SK-N-SH (cell line): ENCODE results near the gene DPP10. TPM values are rescaled to one million over a fixed set of nuclear protein-coding genes. Genes with fewer than 3 reads are reported as not detected.

Experiments
- CTCF ChIA-PET: fragments of 300-600, 350-600 bp; formaldehyde crosslinking; extraction: SDS; loops from one replicate; lab custom pipeline; 2021; lab: Yijun Ruan, JAX
- POLR2A ChIA-PET: fragments of 350-600 bp; sonication (Branson Sonifier 250); formaldehyde crosslinking; extraction: SDS; loops from one replicate; lab custom pipeline; 2020; ENCODE audit warnings: antibody characterized with exemption, inconsistent platforms; lab: Yijun Ruan, JAX
- DNase-seq: peaks from one replicate; pipeline ENCODE4 v3.0.0; 2012
- H2AFZ ChIP-seq: fragments of 200-600 bp; sonication (generic); 2 replicates; pipeline ENCODE4 v1.8.1; 2016; ENCODE audit warnings: antibody characterized with exemption, mild to moderate bottlenecking, low read depth
- H3F3A ChIP-seq: fragments of 200-600 bp; sonication (generic); replicated peaks from 2 replicates; pipeline ENCODE3; 2016; ENCODE audit warnings: antibody characterized with exemption, mild to moderate bottlenecking; ENCODE audit not compliant: insufficient read depth
- H3K27ac ChIP-seq, 2 experiments: fragments of 200-500 bp in 1 of 2; fragments of 200-600 bp in 1 of 2; sonication (Bioruptor generic) in 1 of 2; sonication (generic), shearing (Covaris generic) in 1 of 2; 2 replicates each; pipeline versions ENCODE4 v1.5.1 to v1.6.1; 2014 to 2016; ENCODE audit warnings: low read depth in 2 of 2, inconsistent platforms in 1 of 2, low read length in 1 of 2, mild to moderate bottlenecking in 1 of 2, mixed read lengths in 1 of 2
- H3K27me3 ChIP-seq: fragments of 200-600 bp; sonication (generic), shearing (Covaris generic); 2 replicates; pipeline ENCODE4 v1.6.1; 2016; ENCODE audit warnings: mixed run types; ENCODE audit not compliant: insufficient read depth
- H3K36me3 ChIP-seq, 2 experiments: fragments of 200-500 bp in 1 of 2; fragments of 200-600 bp in 1 of 2; sonication (Bioruptor generic) in 1 of 2; sonication (generic) in 1 of 2; replicated peaks in 1 of 2; 2 replicates each; pipeline versions ENCODE3 to v1.5.1; 2014 to 2016; ENCODE audit warnings: low read length in 1 of 2, mild to moderate bottlenecking in 1 of 2; ENCODE audit not compliant: insufficient read depth in 2 of 2, control insufficient read depth in 1 of 2
- H3K4me1 ChIP-seq, 2 experiments: fragments of 200-500 bp in 1 of 2; fragments of 200-600 bp in 1 of 2; sonication (Bioruptor generic) in 1 of 2; sonication (generic), shearing (Covaris generic) in 1 of 2; 2 replicates each; pipeline versions ENCODE4 v1.5.1 to v1.6.1; 2014 to 2016; ENCODE audit warnings: low read depth in 1 of 2, low read length in 1 of 2, mixed run types in 1 of 2; ENCODE audit not compliant: insufficient read depth in 2 of 2, control insufficient read depth in 1 of 2
- H3K4me2 ChIP-seq: fragments of 200-600 bp; sonication (generic), shearing (Covaris generic); 2 replicates; pipeline ENCODE4 v1.6.1; 2017; ENCODE audit warnings: mixed run types
- H3K4me3 ChIP-seq, 2 experiments: fragments of 200-500 bp in 1 of 2; fragments of 200-600 bp in 1 of 2; sonication (Bioruptor generic) in 1 of 2; sonication (generic), shearing (Covaris generic) in 1 of 2; 2 replicates each; pipeline versions ENCODE4 v1.5.1 to v1.8.1; 2014 to 2016; ENCODE audit warnings: low read depth in 2 of 2, inconsistent platforms in 1 of 2, low read length in 1 of 2, mild to moderate bottlenecking in 1 of 2, mixed read lengths in 1 of 2, moderate library complexity in 1 of 2
- H3K79me2 ChIP-seq: fragments of 200-600 bp; sonication (generic); 2 replicates; pipeline ENCODE4 v1.8.1; 2017; ENCODE audit warnings: mild to moderate bottlenecking; ENCODE audit not compliant: insufficient read depth
- H3K9ac ChIP-seq: fragments of 200-600 bp; sonication (generic); 2 replicates; pipeline ENCODE4 v1.6.1; 2017; ENCODE audit warnings: mixed run types
- H3K9me2 ChIP-seq: fragments of 200-600 bp; sonication (generic); 2 replicates; pipeline ENCODE4 v1.6.1; 2017; ENCODE audit warnings: mixed run types
- H3K9me3 ChIP-seq: fragments of 200-600 bp; sonication (generic); 2 replicates; pipeline ENCODE4 v1.6.1; 2017; ENCODE audit warnings: mixed run types, mild to moderate bottlenecking, moderate library complexity
- H4K20me1 ChIP-seq: fragments of 200-600 bp; sonication (generic); 2 replicates; pipeline ENCODE4 v1.6.1; 2017; ENCODE audit warnings: mild to moderate bottlenecking, mixed run types; ENCODE audit not compliant: insufficient read depth
- CHD2 ChIP-seq: fragments of 150-350 bp; IDR thresholded peaks from 2 replicates; pipeline ENCODE4 v1.6.1; 2018; ENCODE audit warnings: low read length; ENCODE audit not compliant: partially characterized antibody
- EP300 ChIP-seq, 2 experiments: IDR thresholded peaks; 2 replicates each; pipeline versions ENCODE4 v1.4.0 to v1.6.1; 2012; ENCODE audit warnings: borderline replicate concordance in 1 of 2, low read depth in 1 of 2, low read length in 1 of 2
- FOSL2 ChIP-seq: IDR thresholded peaks from 2 replicates; pipeline ENCODE4 v1.4.0; 2012; ENCODE audit warnings: low read depth, mild to moderate bottlenecking, moderate library complexity, borderline replicate concordance
- FOXM1 ChIP-seq: IDR thresholded peaks from 2 replicates; pipeline ENCODE4 v1.4.0; 2012; ENCODE audit warnings: low read depth, mild to moderate bottlenecking
- IRF3 ChIP-seq: fragments of 150-350 bp; IDR thresholded peaks from 2 replicates; pipeline ENCODE4 v1.6.1; 2016; ENCODE audit warnings: mild to moderate bottlenecking, low read depth, low read length
- JUND ChIP-seq: IDR thresholded peaks from 2 replicates; pipeline ENCODE4 v1.4.0; 2012
- NFIC ChIP-seq: IDR thresholded peaks from 2 replicates; pipeline ENCODE4 v1.4.0; 2012; ENCODE audit warnings: borderline replicate concordance
- POLR2AphosphoS5 ChIP-seq: IDR thresholded peaks from 2 replicates; pipeline ENCODE4 v1.6.1; 2012; ENCODE audit warnings: low read depth, low read length
- SIN3A ChIP-seq: IDR thresholded peaks from 2 replicates; pipeline ENCODE4 v1.6.1; 2012; ENCODE audit warnings: low read depth, mild to moderate bottlenecking, low read length, moderate library complexity, borderline replicate concordance
- USF2 ChIP-seq: fragments of 150-350 bp; IDR thresholded peaks from 2 replicates; pipeline ENCODE4 v1.6.1; 2017; ENCODE audit warnings: antibody characterized with exemption, low read length, low read depth, borderline replicate concordance
- YY1 ChIP-seq: IDR thresholded peaks from 2 replicates; pipeline ENCODE4 v1.4.0; 2012; ENCODE audit warnings: low read depth, mild to moderate bottlenecking
- WGBS: methylation state at CpG from one replicate; pipeline ENCODE4 v1.1.6; 2017; ENCODE audit warnings: low lambda C conversion rate; 5-methylcytosine and 5-hydroxymethylcytosine counted together
- polyA plus RNA-seq, 3 experiments: library from polyadenylated mRNA; depleted of rRNA; stranded (reverse); fragments of >200 nt; gene quantifications; 2 replicates each; pipeline ENCODE4 v1.2.3, GENCODE V29; 2012
- TF ChIP-seq, protein P1 (sequence below): IDR thresholded peaks from 2 replicates; pipeline ENCODE4 v1.4.0; 2012; ENCODE audit warnings: low read depth, borderline replicate concordance
- TF ChIP-seq, protein P2 (sequence below): fragments of 200-600 bp; sonication (generic); IDR thresholded peaks from 2 replicates; pipeline ENCODE4 v1.6.1; 2017; ENCODE audit warnings: antibody characterized with exemption, mild to moderate bottlenecking, moderate library complexity

Gene DPP10
- polyA plus RNA-seq, 1 of the 3 experiments (the other 2 are of a cell fraction): not detected

DNA sequence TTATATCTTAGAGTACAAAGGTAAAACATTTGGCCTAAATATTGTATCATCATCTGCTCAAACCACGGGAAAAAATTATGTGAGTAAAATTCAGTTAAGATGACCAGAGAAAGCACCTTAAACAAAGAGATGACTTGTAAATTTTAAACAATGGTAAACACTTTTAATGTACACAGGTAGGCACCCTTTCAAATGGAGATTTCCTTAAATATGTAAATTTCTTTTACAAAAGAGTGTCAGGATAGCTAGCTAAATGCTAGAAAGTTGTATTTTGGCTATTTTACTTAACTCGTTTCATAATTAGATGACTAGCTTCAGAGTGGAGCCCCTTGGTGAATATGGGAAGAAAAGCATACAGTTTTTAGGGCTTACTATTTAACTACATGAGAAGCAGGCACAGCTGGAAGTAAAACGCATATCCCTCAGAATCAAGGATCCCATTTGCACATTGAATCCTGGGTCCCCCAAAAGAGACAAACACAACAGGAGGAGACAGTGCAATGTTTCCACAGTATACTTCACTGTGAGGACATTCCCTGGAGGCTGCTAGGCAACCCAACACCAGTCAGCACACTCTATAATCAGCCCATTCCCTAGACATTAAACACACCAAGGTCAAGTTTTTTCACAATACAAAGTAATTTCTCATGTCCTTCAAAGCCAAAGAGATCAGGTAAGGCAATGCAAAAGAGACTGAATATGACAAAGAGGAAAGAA lies 1154.4 kb downstream of the DPP10 start:
- H3K79me2 ChIP-seq: no peaks in the 10 kb centered on the region
- ChIA-PET POLR2A (no interaction called here), CTCF (no interaction called here)
- H3K4me1 ChIP-seq: no peaks in the 10 kb centered on the region
- H3K9me3 ChIP-seq: no peaks in the 10 kb centered on the region
- no peak overlapping the region for H3K27ac ChIP-seq
- no peak for DNase-seq
- H3K36me3 ChIP-seq: no peaks in the 10 kb centered on the region
- H3K9ac ChIP-seq: no peak overlapping the region
- H3K9me2 ChIP-seq: no peaks in the 10 kb centered on the region
- no peaks in the 10 kb centered on the region for H3F3A ChIP-seq
- no peak overlapping the region for H2AFZ ChIP-seq
- WGBS: 17% methylated on average over 3 of the region's 3 CpGs
- H3K4me3 ChIP-seq: no peak overlapping the region
- no peaks in the 10 kb centered on the region for H3K27me3 ChIP-seq
- H4K20me1 ChIP-seq: no peaks in the 10 kb centered on the region
- TF ChIP-seq JUND (no peak), SIN3A (no peak), CHD2 (no peak), YY1 (no peak), USF2 (no peak), EP300 (IDR thresholded peaks at IDR 0.05; ENCODE audit: borderline replicate concordance in 1 of 2, low read depth in 1 of 2, low read length in 1 of 2) (no peak), NFIC (no peak), FOXM1 (no peak), FOSL2 (no peak)
- TF ChIP-seq, protein P1, sequence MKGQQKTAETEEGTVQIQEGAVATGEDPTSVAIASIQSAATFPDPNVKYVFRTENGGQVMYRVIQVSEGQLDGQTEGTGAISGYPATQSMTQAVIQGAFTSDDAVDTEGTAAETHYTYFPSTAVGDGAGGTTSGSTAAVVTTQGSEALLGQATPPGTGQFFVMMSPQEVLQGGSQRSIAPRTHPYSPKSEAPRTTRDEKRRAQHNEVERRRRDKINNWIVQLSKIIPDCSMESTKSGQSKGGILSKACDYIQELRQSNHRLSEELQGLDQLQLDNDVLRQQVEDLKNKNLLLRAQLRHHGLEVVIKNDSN: no peak
- TF ChIP-seq, protein P2, sequence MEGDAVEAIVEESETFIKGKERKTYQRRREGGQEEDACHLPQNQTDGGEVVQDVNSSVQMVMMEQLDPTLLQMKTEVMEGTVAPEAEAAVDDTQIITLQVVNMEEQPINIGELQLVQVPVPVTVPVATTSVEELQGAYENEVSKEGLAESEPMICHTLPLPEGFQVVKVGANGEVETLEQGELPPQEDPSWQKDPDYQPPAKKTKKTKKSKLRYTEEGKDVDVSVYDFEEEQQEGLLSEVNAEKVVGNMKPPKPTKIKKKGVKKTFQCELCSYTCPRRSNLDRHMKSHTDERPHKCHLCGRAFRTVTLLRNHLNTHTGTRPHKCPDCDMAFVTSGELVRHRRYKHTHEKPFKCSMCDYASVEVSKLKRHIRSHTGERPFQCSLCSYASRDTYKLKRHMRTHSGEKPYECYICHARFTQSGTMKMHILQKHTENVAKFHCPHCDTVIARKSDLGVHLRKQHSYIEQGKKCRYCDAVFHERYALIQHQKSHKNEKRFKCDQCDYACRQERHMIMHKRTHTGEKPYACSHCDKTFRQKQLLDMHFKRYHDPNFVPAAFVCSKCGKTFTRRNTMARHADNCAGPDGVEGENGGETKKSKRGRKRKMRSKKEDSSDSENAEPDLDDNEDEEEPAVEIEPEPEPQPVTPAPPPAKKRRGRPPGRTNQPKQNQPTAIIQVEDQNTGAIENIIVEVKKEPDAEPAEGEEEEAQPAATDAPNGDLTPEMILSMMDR: no peak
- no peak overlapping the region for H3K4me2 ChIP-seq

GRCh38 chr2:115603285-115603684 lies 1160.8 kb downstream of the DPP10 start:
- ChIA-PET POLR2A (no interaction called here), CTCF (no interaction called here)
- no peaks in the 10 kb centered on the region for H3K36me3 ChIP-seq
- no peak overlapping the region for H3K9ac ChIP-seq
- 15% methylated on average over 7 of the region's 7 CpGs for WGBS
- H3F3A ChIP-seq: no peaks in the 10 kb centered on the region
- H3K79me2 ChIP-seq: no peaks in the 10 kb centered on the region
- H3K9me3 ChIP-seq: no peaks in the 10 kb centered on the region
- no peak overlapping the region for H2AFZ ChIP-seq
- TF ChIP-seq SIN3A (no peak), FOXM1 (no peak), IRF3 (no peak), POLR2AphosphoS5 (no peak)
- no peaks in the 10 kb centered on the region for H4K20me1 ChIP-seq
- H3K4me3 ChIP-seq: no peak overlapping the region
- no peak overlapping the region for H3K27ac ChIP-seq
- H3K27me3 ChIP-seq: no peaks in the 10 kb centered on the region
- DNase-seq: no peak
- H3K4me2 ChIP-seq: no peak overlapping the region
- no peaks in the 10 kb centered on the region for H3K4me1 ChIP-seq
- H3K9me2 ChIP-seq: no peaks in the 10 kb centered on the region
